HFF-Myc (cell line): ENCODE measurements around the gene NUDT15.

ENCODE experiments used
- DNase-seq: peaks from one replicate; pipeline ENCODE4 v3.0.0-alpha.2; 2011; ENCODE audit warnings: low read depth; ENCODE audit errors: extremely low read depth
- H3K4me3 ChIP-seq: replicated peaks from 2 replicates; pipeline ENCODE4 v1.5.1; 2011; ENCODE audit warnings: low read depth, mild to moderate bottlenecking, control low read depth, low read length
- TF ChIP-seq, protein P1 (sequence below): IDR thresholded peaks from 2 replicates; pipeline ENCODE4 v1.5.1; 2012; ENCODE audit warnings: mild to moderate bottlenecking, low read depth, low read length, control low read depth; ENCODE audit errors: missing control alignments

NUDT15 gene

DNA sequence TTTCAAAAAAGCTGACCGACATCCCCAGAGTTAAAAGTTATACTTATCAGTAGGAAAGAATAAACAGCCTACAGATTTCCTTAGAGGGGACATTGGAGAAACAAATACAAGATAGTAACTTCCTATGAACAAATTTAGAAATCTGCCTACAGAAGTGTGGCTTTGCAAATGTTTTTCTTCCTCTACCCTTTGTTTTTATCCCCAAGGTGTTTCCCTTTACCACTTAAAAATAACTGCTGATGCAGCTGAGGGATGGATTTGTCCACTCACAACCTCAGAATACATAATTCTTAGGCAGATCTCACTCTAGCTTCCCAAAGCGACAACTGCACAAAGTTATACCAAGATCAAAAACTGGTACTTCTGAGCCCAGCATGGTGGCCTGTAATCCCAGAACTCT, 36.5 kb downstream of the NUDT15 start:
- TF ChIP-seq, protein P1, sequence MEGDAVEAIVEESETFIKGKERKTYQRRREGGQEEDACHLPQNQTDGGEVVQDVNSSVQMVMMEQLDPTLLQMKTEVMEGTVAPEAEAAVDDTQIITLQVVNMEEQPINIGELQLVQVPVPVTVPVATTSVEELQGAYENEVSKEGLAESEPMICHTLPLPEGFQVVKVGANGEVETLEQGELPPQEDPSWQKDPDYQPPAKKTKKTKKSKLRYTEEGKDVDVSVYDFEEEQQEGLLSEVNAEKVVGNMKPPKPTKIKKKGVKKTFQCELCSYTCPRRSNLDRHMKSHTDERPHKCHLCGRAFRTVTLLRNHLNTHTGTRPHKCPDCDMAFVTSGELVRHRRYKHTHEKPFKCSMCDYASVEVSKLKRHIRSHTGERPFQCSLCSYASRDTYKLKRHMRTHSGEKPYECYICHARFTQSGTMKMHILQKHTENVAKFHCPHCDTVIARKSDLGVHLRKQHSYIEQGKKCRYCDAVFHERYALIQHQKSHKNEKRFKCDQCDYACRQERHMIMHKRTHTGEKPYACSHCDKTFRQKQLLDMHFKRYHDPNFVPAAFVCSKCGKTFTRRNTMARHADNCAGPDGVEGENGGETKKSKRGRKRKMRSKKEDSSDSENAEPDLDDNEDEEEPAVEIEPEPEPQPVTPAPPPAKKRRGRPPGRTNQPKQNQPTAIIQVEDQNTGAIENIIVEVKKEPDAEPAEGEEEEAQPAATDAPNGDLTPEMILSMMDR = no peak
- H3K4me3 ChIP-seq = no peak overlapping the region
- DNase-seq = no peak

DNA sequence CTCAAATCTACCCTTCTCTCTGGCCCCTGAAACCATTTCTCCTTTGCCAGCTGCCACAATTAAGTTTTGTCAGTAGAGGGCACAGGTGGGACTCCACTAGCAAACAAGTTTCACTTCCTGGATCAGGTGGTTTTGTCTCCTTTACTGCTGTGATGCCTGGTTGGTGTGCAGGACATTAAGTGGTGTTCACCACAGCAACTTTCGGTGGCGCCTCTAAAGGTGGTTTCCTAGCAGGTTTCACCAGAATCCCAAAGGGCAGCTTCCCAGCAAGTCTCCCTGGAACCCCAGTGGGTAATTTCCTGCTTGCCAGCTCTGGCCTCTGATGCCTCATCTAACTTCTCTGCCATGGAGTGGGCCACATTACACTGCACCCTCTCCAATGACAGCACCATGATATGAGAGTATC, 40.7 kb downstream of the NUDT15 start:
- DNase-seq = no peak
- no peak overlapping the region for H3K4me3 ChIP-seq
- TF ChIP-seq, protein P1 = peak; percentile 12

DNA sequence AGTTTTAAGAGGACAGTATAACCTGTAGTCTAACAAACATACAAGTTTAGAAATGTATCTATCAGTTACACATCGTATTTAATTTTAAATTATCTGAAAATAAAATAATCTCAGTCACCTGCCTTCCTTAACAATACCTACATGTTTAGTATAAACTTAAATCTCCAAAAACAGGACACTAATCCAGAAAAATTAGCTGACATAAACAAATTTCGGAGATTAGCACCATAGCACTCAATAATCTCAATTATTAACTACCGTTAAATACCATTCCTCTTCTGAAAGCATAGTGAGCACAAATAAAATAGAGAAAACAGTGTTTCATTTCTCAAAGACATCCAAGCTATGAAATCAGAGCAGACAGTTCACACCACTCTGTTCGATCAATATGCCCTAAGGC, 44.2 kb downstream of the NUDT15 start:
- DNase-seq = no peak
- TF ChIP-seq, protein P1 = no peak
- H3K4me3 ChIP-seq = no peak overlapping the region

DNA sequence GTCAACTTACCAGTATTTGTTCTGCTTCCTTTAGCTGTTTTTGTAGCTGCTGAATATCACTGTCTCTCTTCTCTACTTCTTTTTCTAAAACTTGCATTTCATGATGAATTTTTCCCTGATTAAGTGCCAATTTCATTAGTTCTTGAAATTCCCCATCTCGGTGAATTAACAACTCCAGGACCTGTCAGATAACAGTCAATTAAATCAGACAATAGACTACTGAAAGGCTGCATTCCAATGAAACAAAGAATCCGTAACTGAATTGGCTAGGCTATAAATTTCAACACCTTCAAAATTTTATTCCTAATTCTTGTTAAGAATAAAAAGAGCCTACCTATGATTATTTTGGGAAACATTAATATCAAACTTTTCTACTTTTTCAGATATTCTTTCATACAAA, 48.7 kb downstream of the NUDT15 start:
- DNase-seq = no peak
- no peak overlapping the region for H3K4me3 ChIP-seq
- TF ChIP-seq, protein P1 = no peak

DNA sequence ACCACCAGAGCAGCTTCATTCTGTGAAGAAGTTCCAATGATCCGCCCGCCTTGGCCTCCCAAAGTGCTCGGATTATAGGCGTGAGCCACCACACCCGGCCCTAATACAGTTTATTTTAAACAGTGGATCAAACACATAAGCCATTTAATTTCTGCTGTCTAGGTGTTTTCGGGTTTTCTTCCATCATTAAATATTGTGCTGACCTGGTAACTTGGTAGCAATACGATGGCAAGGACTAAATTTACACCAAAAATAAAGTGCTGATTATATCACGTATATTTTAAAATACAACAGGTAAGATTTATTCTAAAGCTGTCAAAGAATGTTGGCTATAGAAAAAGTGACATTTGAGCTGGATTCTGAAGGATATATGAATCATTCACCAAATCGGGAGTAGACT, 56.1 kb downstream of the NUDT15 start:
- no peak for DNase-seq
- TF ChIP-seq, protein P1 = no peak
- peak overlapping the region; percentile 70 for H3K4me3 ChIP-seq

DNA sequence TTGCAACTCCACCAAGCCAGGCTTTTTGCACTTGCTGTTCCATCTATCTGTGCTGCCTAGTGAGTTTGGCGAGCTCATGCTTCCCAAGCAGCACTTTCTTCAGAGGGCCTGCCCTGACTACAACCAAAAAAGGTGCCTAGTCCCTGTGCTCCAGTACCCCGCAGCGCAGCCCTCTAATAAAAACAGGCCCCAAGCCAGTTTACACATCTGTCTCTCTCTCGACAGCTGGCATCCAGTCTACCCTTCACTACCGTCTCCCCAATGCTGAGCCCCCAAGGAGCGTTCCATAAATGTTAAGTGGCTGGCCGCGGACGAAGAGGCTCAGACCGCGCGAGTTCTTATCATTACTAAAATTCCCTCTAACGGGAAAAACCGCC, 56.9 kb downstream of the NUDT15 start:
- TF ChIP-seq, protein P1 = no peak
- no peak for DNase-seq
- H3K4me3 ChIP-seq = peak overlapping the region; percentile 70

DNA sequence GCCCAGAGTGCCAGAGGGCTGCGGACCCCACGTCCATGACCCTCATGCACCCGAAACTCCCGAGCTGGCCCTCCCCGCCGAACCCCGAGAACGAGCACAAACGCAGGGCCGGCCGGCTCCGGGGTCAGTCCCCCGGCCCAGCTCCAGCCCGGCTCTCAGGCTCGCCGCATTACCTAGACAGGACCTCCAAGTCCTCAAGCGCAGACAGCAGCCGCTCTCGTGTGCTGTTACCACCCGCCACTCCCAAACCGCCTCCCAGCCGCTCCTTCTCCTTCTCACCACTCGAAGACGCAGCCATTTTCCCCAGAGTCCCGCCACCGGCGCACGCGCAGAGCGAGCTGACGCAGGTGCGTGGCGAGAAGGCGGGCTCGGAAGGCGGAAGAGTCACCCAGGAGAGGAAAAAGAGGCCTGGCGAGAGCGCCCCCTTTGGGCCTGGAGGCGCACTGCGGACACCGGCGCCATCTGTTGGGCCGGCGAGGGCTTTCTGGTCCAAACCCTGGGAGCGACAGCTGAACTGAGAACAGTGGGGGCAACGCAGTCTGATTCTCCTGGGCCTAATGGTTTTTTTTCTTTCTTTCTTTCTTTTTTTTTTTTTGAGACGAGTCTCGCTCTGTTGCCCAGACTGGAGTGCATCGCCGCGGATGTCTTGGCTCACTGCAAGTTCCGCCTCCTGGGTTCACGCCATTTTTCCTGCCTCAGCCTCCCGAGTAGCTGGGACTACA, 57.4 kb downstream of the NUDT15 start, which contains the start of gene MED4:
MED4 (minus strand) TSS at position 324 of the 722 bp plus-strand sequence; CDS start at position 298, 26 bp downstream.
- DNase-seq = peak; percentile 78
- TF ChIP-seq, protein P1 = peak; percentile 98
- H3K4me3 ChIP-seq = peak within 1 kb of the TSS; percentile 70
